GM23248 (cell line): Measurements from ENCODE around the gene MEG3.

Source experiments
- EZH2 ChIP-seq: fragments of 200-600 bp; sonication (generic); IDR thresholded peaks from 2 replicates; pipeline ENCODE4 v1.6.1; 2018; ENCODE audit warnings: antibody characterized with exemption, mild to moderate bottlenecking; ENCODE audit not compliant: insufficient read depth, poor library complexity, severe bottlenecking
- EZH2phosphoT487 ChIP-seq: fragments of 200-600 bp; sonication (generic); IDR thresholded peaks from 2 replicates; pipeline ENCODE4 v1.6.1; 2018; ENCODE audit warnings: antibody characterized with exemption, moderate library complexity, mild to moderate bottlenecking, low read depth; ENCODE audit not compliant: insufficient read depth

GRCh38 chr14:100888789-100889315 is 62.9 kb downstream of the MEG3 start:
- TF ChIP-seq EZH2phosphoT487 = no peak
- no peak for TF ChIP-seq EZH2
